Chondrocyte (in vitro differentiated cells): ENCODE data around the gene FNDC8. TPM values are rescaled to one million over a fixed set of nuclear protein-coding genes. Genes with fewer than 3 reads are reported as not detected.
"Not testable (repeated sequence)": the region's sequence is repeated elsewhere in the genome, so short reads cannot be mapped to it uniquely, and the experiment has no call there.

Experiments
- DNase-seq: peaks from one replicate; pipeline ENCODE4 v3.0.0; 2021; ENCODE audit warnings: mixed read lengths, low spot score
- H3K27ac Mint-ChIP-seq: one replicate; pipeline ENCODE4 v1.8.0; 2021; ENCODE audit warnings: mild to moderate bottlenecking, moderate library complexity, mixed read lengths; ENCODE audit not compliant: unreplicated experiment
- H3K27me3 Mint-ChIP-seq: 2 replicates; pipeline ENCODE4 v1.8.0; 2021; ENCODE audit warnings: low read depth, mixed read lengths
- H3K36me3 Mint-ChIP-seq: 2 replicates; pipeline ENCODE4 v1.8.0; 2021; ENCODE audit warnings: low read depth, mixed read lengths
- H3K4me1 Mint-ChIP-seq: 2 replicates; pipeline ENCODE4 v1.8.0; 2021; ENCODE audit warnings: low read depth, mild to moderate bottlenecking, mixed read lengths
- H3K4me3 Mint-ChIP-seq: one replicate; pipeline ENCODE4 v1.8.0; 2021; ENCODE audit warnings: mild to moderate bottlenecking, moderate library complexity, mixed read lengths; ENCODE audit not compliant: unreplicated experiment
- H3K9me3 Mint-ChIP-seq: 2 replicates; pipeline ENCODE4 v1.8.0; 2021; ENCODE audit warnings: low read depth, mixed read lengths
- total RNA-seq: library from RNA; stranded (reverse); gene quantifications from 3 replicates; pipeline ENCODE4 v1.2.1, GENCODE V29; 2021
- TF ChIP-seq, protein P1 (sequence below): fragments of 200-600 bp; sonication (generic); IDR thresholded peaks from 2 replicates; pipeline ENCODE4 v1.5.0; 2021; ENCODE audit warnings: antibody characterized with exemption, mild to moderate bottlenecking, moderate library complexity

Gene FNDC8
- total RNA-seq, 1 donor from 2014 or later = not detected

DNA sequence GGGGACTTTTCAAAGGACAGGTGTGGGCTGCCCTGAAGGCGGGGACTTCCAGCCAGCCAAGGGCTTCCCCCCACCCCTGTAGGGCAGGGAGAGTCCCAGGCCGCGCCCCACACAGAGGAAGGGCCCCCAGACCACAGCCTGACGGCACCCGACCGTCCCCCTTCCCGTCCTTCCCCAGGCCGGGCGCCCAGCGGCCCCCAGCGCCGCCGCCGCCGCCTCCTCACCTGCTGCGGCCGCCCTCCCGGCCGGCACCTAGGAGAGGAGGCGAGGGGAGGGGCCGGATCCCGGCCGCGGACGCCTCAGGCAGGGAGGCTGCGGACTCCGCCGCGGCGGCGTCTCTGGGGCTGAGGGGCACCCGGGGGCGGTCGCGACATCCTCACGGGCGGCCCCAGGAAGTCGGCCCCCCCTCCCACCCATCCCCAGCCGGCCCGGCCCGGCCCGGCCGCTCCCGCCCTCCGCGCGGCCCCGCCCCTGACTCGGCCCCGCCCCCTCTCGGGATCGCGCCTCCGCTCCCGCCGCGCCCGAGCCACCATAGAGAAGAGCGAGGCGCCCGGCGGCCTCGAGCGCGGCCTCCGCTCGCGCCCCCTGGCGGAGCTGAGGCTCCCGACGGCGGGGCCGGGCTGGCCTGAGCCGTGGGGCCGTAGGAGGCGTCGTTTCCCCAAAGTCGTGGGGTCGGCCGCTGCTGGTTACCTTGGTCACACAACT lies 32.4 kb upstream of the FNDC8 start:
- Mint-ChIP-seq H3K9me3 (no peaks in the 10 kb centered on the region), H3K27ac (peak overlapping the region; percentile 96), H3K4me3 (peak overlapping the region; percentile 94), H3K4me1 (peaks cover 30% of the 10 kb centered on the region), H3K36me3 (no peaks in the 10 kb centered on the region), H3K27me3 (no peaks in the 10 kb centered on the region)
- TF ChIP-seq, protein P1, sequence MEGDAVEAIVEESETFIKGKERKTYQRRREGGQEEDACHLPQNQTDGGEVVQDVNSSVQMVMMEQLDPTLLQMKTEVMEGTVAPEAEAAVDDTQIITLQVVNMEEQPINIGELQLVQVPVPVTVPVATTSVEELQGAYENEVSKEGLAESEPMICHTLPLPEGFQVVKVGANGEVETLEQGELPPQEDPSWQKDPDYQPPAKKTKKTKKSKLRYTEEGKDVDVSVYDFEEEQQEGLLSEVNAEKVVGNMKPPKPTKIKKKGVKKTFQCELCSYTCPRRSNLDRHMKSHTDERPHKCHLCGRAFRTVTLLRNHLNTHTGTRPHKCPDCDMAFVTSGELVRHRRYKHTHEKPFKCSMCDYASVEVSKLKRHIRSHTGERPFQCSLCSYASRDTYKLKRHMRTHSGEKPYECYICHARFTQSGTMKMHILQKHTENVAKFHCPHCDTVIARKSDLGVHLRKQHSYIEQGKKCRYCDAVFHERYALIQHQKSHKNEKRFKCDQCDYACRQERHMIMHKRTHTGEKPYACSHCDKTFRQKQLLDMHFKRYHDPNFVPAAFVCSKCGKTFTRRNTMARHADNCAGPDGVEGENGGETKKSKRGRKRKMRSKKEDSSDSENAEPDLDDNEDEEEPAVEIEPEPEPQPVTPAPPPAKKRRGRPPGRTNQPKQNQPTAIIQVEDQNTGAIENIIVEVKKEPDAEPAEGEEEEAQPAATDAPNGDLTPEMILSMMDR = peak; percentile 89
- DNase-seq = no peak

DNA sequence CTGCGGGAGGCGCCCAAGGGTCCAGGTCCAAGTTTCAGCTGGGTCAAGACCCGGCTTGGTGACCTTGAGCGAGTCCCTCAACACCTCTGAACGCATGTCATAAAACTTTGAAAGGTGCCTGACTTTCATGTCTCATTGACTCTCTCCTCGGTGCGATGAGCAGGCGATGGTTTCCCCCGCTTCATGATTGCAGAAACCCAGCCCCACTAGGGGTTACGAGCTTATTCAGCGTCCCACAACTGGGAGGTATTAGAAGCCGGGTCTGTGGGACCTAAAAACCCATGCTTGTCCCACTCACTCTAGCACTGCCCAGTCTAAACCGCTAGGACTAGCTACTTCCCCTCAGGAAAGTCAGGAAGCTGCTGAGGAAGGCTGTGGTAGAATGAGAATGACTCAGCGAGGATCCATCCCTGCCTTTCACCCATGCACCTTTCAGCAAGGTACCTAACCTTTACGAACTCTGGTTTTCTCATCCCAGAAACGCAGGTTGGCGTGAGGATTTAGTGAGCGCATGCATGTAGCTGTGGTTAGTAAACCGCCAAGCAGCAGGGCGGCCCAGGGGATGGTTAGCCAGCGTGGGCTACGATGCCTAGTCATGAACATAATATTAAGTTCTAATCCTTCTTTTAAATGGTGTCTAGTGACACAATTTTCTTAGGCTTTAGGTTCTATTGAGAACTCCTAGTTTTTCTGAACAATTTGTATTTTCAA lies 31.7 kb upstream of the FNDC8 start:
- Mint-ChIP-seq H3K36me3 (no peaks in the 10 kb centered on the region), H3K9me3 (no peaks in the 10 kb centered on the region), H3K4me3 (peak overlapping the region; percentile 66), H3K27me3 (no peaks in the 10 kb centered on the region), H3K4me1 (peaks cover 30% of the 10 kb centered on the region), H3K27ac (peak overlapping the region; percentile 76)
- TF ChIP-seq, protein P1 = peak; percentile 70
- no peak for DNase-seq

DNA sequence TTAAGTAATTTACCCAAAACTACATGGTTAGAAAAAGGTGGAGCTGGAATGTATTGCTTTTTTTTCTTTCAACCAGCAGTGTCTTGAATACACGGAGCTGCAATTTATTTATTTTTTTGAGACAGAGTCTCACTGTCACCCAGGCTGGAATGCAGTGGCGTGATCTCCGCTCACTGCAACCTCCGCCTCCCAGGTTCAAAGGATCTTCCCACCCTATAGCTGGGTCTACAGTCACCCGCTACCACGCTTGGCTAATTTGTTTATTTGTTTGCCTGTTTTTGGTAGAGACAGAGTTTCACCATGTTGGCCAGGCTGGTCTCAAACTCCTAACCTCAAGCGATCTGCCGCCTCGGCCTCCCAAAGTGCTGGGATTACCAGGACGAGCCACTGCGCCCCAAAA lies 30.7 kb upstream of the FNDC8 start:
- H3K27ac Mint-ChIP-seq, H3K9me3 Mint-ChIP-seq, DNase-seq, H3K36me3 Mint-ChIP-seq, H3K27me3 Mint-ChIP-seq, H3K4me3 Mint-ChIP-seq: not testable (repeated sequence)
- peaks cover 31% of the 10 kb centered on the region for H3K4me1 Mint-ChIP-seq

DNA sequence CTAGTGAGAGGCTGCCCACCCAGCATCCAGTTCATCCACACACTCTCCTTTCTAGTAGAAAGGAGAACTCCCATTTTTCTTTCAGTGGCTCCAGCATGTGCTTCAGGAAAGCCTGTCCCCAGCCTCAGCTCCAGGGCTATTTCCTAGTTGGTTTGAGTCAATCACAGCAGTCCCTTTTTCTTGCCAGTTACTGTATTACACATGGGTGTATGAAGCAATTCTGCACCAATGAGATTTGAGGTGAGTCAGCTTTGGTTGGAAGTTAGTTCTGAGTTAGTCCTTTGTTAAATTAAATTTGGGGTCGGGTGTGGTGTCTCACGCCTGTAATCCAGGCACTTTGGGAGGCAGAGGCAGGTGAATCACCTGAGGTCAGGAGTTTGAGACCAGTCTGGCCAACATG lies 26.5 kb upstream of the FNDC8 start:
- no peak overlapping the region for H3K4me3 Mint-ChIP-seq
- H3K27ac Mint-ChIP-seq = no peak overlapping the region
- H3K27me3 Mint-ChIP-seq = no peaks in the 10 kb centered on the region
- DNase-seq = no peak
- H3K4me1 Mint-ChIP-seq = peaks cover 6% of the 10 kb centered on the region
- H3K9me3 Mint-ChIP-seq = no peaks in the 10 kb centered on the region
- TF ChIP-seq, protein P1 = no peak
- H3K36me3 Mint-ChIP-seq = peaks cover 7% of the 10 kb centered on the region

DNA sequence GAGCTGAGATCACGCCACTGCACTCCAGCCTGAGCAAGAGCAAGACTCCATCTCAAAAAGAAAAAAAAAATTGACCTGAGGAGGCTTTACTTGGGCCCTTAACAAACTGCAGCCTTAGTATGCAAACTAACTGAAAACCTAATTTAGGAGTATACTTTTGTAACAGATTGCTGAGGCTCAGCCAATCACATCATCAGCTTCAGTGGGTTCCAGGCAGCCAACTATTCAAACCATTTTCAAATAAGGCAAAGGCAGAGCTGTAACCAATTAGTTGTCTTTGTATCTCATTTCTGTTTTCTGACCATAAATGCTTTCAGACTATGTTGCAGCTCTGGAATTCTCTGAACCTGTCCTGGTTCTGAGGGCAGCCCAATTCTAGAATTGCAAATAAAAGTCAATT lies 25.7 kb upstream of the FNDC8 start:
- Mint-ChIP-seq H3K27me3 (no peaks in the 10 kb centered on the region), H3K36me3 (peaks cover 7% of the 10 kb centered on the region), H3K4me3 (no peak overlapping the region), H3K9me3 (no peaks in the 10 kb centered on the region), H3K4me1 (peaks cover 6% of the 10 kb centered on the region), H3K27ac (no peak overlapping the region)
- DNase-seq = no peak
- TF ChIP-seq, protein P1 = no peak
